Hepatocyte (in vitro differentiated cells): ENCODE data around the gene ANKS1B. TPM values are rescaled to one million over a fixed set of nuclear protein-coding genes. Genes with fewer than 3 reads are reported as not detected.

Source experiments
- DNase-seq: peaks from one replicate; pipeline ENCODE4 v3.0.0-alpha.2; 2016; ENCODE audit warnings: low spot score
- H2AFZ ChIP-seq: fragments of 200-600 bp; sonication (generic); 2 replicates; pipeline ENCODE4 v1.6.0; 2016; ENCODE audit warnings: antibody characterized with exemption, mild to moderate bottlenecking
- H3K27ac ChIP-seq: fragments of 200-600 bp; sonication (generic); 2 replicates; pipeline ENCODE4 v1.5.1; 2016; ENCODE audit warnings: mild to moderate bottlenecking
- H3K27me3 ChIP-seq: fragments of 200-600 bp; sonication (generic); 2 replicates; pipeline ENCODE4 v1.6.1; 2016
- H3K36me3 ChIP-seq: fragments of 200-600 bp; sonication (generic); replicated peaks from 2 replicates; pipeline ENCODE4 v1.5.1; 2016; ENCODE audit warnings: low read depth; ENCODE audit not compliant: insufficient read depth
- H3K4me1 ChIP-seq: fragments of 200-600 bp; sonication (generic); 2 replicates; pipeline ENCODE4 v1.5.1; 2016; ENCODE audit warnings: mild to moderate bottlenecking, moderate library complexity; ENCODE audit not compliant: insufficient read depth
- H3K4me2 ChIP-seq: fragments of 200-600 bp; sonication (generic); 2 replicates; pipeline ENCODE4 v1.6.0; 2016
- H3K4me3 ChIP-seq: fragments of 200-600 bp; sonication (generic); 2 replicates; pipeline ENCODE4 v1.5.1; 2016; ENCODE audit warnings: mild to moderate bottlenecking
- H3K79me2 ChIP-seq: fragments of 200-600 bp; sonication (generic); 2 replicates; pipeline ENCODE4 v1.6.0; 2017; ENCODE audit warnings: mild to moderate bottlenecking
- H3K9me2 ChIP-seq: fragments of 200-600 bp; sonication (generic); replicated peaks from 2 replicates; pipeline ENCODE4 v1.6.0; 2017; ENCODE audit warnings: mild to moderate bottlenecking; ENCODE audit not compliant: insufficient read depth
- H3K9me3 ChIP-seq: fragments of 200-600 bp; sonication (generic); 2 replicates; pipeline ENCODE4 v1.5.1; 2016; ENCODE audit warnings: low read depth, mild to moderate bottlenecking
- H4K20me1 ChIP-seq: fragments of 200-600 bp; sonication (generic); 2 replicates; pipeline ENCODE4 v1.6.0; 2016; ENCODE audit warnings: mild to moderate bottlenecking; ENCODE audit not compliant: insufficient read depth, poor library complexity, severe bottlenecking
- EZH2 ChIP-seq: fragments of 200-600 bp; sonication (generic); IDR thresholded peaks from 2 replicates; pipeline ENCODE4 v1.6.1; 2016; ENCODE audit warnings: antibody characterized with exemption, mild to moderate bottlenecking, borderline replicate concordance
- EZH2phosphoT487 ChIP-seq: fragments of 200-600 bp; sonication (generic); IDR thresholded peaks from one replicate; pipeline ENCODE4 v1.6.1; 2018; ENCODE audit warnings: antibody characterized with exemption, mild to moderate bottlenecking, low read depth, moderate library complexity; ENCODE audit not compliant: unreplicated experiment, severe bottlenecking
- WGBS: methylation state at CpG from one replicate; pipeline ENCODE4 v1.1.6; 2016; ENCODE audit warnings: low lambda C conversion rate; ENCODE audit errors: missing lambda C conversion rate; 5-methylcytosine and 5-hydroxymethylcytosine counted together
- polyA plus RNA-seq: library from polyadenylated mRNA; unstranded; fragments of >200 nt; fragmentation: Nextera tagmentation; extraction: Ambion mirVana; gene quantifications from 2 replicates; pipeline ENCODE4 v1.2.1, GENCODE V29; 2016
- total RNA-seq: library from RNA; depleted of rRNA; stranded (reverse); fragments of >200 nt; gene quantifications from 2 replicates; pipeline ENCODE4 v1.2.3, GENCODE V29; 2014
- TF ChIP-seq, protein P1 (sequence below): fragments of 200-600 bp; sonication (generic); IDR thresholded peaks from 2 replicates; pipeline ENCODE4 v1.5.1; 2016; ENCODE audit warnings: antibody characterized with exemption, mild to moderate bottlenecking; ENCODE audit not compliant: poor library complexity

ANKS1B gene
- total and polyA plus RNA-seq, 2 experiments from 2014 or later: 1.6 to 2.2 TPM

DNA sequence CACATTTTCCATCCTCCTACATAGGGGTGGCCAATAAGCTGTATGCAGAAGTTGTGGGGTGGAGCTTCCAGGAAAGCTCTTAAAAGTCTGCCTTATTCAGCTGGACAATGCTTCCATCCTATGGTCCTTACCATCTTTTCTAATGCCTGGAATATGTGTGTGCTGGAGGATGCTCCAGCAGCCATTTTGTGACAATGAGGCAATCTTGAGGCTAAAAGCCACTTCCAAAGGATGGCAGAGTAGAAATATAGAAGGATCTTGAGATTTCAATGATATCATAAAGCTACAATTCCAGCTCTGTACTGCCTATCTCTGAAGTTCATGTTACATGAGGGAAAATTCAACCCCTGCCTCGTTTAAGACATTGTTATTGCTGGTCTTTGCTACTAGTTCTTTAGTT is 1244.0 kb downstream of the ANKS1B start:
- no peak for DNase-seq
- H3K4me2 ChIP-seq: no peak overlapping the region
- TF ChIP-seq, protein P1, sequence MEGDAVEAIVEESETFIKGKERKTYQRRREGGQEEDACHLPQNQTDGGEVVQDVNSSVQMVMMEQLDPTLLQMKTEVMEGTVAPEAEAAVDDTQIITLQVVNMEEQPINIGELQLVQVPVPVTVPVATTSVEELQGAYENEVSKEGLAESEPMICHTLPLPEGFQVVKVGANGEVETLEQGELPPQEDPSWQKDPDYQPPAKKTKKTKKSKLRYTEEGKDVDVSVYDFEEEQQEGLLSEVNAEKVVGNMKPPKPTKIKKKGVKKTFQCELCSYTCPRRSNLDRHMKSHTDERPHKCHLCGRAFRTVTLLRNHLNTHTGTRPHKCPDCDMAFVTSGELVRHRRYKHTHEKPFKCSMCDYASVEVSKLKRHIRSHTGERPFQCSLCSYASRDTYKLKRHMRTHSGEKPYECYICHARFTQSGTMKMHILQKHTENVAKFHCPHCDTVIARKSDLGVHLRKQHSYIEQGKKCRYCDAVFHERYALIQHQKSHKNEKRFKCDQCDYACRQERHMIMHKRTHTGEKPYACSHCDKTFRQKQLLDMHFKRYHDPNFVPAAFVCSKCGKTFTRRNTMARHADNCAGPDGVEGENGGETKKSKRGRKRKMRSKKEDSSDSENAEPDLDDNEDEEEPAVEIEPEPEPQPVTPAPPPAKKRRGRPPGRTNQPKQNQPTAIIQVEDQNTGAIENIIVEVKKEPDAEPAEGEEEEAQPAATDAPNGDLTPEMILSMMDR: no peak
- TF ChIP-seq EZH2 (no peak), EZH2phosphoT487 (no peak)
- no peaks in the 10 kb centered on the region for H3K9me2 ChIP-seq
- H4K20me1 ChIP-seq: no peaks in the 10 kb centered on the region
- H2AFZ ChIP-seq: no peak overlapping the region
- no peak overlapping the region for H3K27ac ChIP-seq
- no peak overlapping the region for H3K4me3 ChIP-seq
- H3K9me3 ChIP-seq: no peaks in the 10 kb centered on the region
- H3K36me3 ChIP-seq: no peaks in the 10 kb centered on the region
- H3K79me2 ChIP-seq: no peaks in the 10 kb centered on the region
- WGBS: 78% methylated on average over 1 of the region's 1 CpG
- H3K27me3 ChIP-seq: peaks cover 2% of the 10 kb centered on the region
- H3K4me1 ChIP-seq: peaks cover 15% of the 10 kb centered on the region

DNA sequence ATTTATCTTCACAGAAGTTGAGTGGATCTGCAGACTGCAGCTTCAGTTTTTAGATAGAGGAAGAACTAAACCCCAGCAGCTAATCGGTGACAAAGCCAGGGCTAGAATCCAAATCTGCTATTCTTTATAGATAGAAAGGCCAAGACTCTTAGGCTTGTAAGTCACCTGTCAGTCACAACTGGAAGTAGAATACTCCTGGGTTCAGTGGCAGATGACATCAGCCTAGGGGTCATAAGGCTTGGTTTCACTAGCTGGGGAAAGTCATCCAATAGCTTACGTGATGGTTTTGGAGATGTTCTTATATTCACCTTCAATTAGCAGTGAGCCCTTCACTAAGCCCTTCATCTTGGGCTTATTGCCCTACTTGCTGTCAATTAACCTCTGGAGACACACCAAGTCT is 1246.2 kb downstream of the ANKS1B start:
- Histone ChIP-seq H3K79me2 (no peaks in the 10 kb centered on the region), H3K9me2 (no peaks in the 10 kb centered on the region), H3K4me3 (no peak overlapping the region), H3K27me3 (no peaks in the 10 kb centered on the region), H3K9me3 (no peaks in the 10 kb centered on the region), H3K4me2 (no peak overlapping the region), H4K20me1 (no peaks in the 10 kb centered on the region), H3K27ac (no peak overlapping the region), H3K36me3 (no peaks in the 10 kb centered on the region), H3K4me1 (peaks cover 15% of the 10 kb centered on the region), H2AFZ (no peak overlapping the region)
- no peak for TF ChIP-seq EZH2phosphoT487
- TF ChIP-seq, protein P1: no peak
- no peak for TF ChIP-seq EZH2
- WGBS: 95% methylated on average over 2 of the region's 2 CpGs
- no peak for DNase-seq

DNA sequence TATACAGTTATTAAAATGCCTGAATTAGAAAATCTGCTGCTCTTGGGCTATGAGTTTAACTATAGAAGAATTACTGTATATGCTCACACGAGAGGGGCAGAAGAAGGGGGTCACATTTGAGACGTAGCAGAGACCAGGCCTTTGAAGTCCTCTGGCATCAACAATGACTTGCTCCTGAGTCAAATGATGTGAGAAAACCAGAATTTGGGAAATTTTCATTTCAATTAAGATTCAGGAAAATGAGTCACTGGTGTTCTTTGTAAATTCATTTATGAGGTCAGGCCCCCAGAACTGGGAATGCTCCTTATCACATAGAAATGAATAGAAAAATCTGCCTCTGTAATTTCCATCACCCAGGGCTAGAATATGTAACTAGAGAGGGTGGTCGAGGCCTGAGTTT is 1246.7 kb downstream of the ANKS1B start:
- 94% methylated on average over 3 of the region's 3 CpGs for WGBS
- TF ChIP-seq, protein P1: no peak
- TF ChIP-seq EZH2phosphoT487 (no peak), EZH2 (no peak)
- no peaks in the 10 kb centered on the region for H3K79me2 ChIP-seq
- no peak overlapping the region for H3K27ac ChIP-seq
- H3K9me2 ChIP-seq: no peaks in the 10 kb centered on the region
- H3K9me3 ChIP-seq: no peaks in the 10 kb centered on the region
- H3K4me2 ChIP-seq: no peak overlapping the region
- no peaks in the 10 kb centered on the region for H3K27me3 ChIP-seq
- no peaks in the 10 kb centered on the region for H4K20me1 ChIP-seq
- no peaks in the 10 kb centered on the region for H3K36me3 ChIP-seq
- H2AFZ ChIP-seq: no peak overlapping the region
- H3K4me1 ChIP-seq: peaks cover 15% of the 10 kb centered on the region
- DNase-seq: no peak
- no peak overlapping the region for H3K4me3 ChIP-seq

DNA sequence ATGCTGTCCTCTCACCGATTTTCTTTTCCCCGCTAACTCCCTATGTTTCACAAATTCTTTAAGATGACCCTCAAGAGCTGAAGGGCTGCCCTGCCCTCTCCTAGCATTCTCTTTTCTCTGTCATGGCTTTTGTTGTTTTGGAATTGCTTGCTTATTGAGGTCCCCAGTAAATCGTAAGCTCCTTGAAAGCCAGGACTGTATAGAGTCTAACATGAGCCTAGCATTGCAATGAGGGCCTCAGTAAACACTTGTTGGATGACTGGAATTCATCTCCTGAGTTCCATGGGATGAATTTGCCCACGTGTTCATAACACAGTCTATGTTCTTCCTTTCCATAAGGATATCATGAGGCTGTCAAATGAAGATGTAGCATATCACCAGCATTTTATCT is 1247.4 kb downstream of the ANKS1B start:
- Histone ChIP-seq H3K36me3 (no peaks in the 10 kb centered on the region), H3K27me3 (no peaks in the 10 kb centered on the region), H3K79me2 (no peaks in the 10 kb centered on the region), H3K4me3 (no peak overlapping the region), H3K9me2 (no peaks in the 10 kb centered on the region), H3K27ac (no peak overlapping the region), H2AFZ (no peak overlapping the region), H4K20me1 (no peaks in the 10 kb centered on the region), H3K4me2 (peak overlapping the region; percentile 44), H3K9me3 (no peaks in the 10 kb centered on the region), H3K4me1 (peaks cover 15% of the 10 kb centered on the region)
- 47% methylated on average over 4 of the region's 4 CpGs for WGBS
- DNase-seq: no peak
- TF ChIP-seq EZH2phosphoT487: no peak
- TF ChIP-seq, protein P1: no peak
